ENCODE data around the gene FXR2. TPM values are rescaled to one million over a fixed set of nuclear protein-coding genes. Genes with fewer than 3 reads are reported as not detected.

FXR2 gene
- total RNA-seq, 1 experiment from 2014 or later = 49.7 TPM

DNA sequence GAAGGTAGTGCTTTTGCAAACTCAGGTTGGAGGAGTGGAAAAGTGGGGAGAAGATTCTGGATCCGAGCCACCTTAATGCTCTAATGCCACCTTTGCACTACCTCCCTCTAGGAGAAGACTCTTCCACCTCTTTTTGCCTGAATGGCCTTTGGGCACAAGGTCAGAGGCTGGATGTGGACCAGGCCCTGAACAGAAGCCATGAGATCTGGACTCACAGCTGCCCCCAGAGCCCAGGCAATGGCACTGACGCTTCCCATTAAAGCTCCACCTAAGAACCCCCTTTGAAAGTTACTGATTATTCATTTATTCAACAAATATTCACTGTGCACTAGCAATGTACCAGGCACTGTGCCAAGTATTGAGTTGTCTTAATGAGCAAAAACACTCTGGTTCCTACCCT lies 18.4 kb upstream of the FXR2 start:
- ChIA-PET RAD21 (ENCODE audit: low non-redundant PET in 1 of 2, low total read pairs in 2 of 2, uncharacterized antibody in 2 of 2, unreplicated experiment in 2 of 2) (interaction anchor here (1.0 kb wide), 2 partner anchors 54 kb away, joined by 3 to 5 read pairs; partner anchors contain the start of gene TP53 (in 2 of the 2)), CTCF (interaction anchor here (0.6 to 5.4 kb wide), 13 partner anchors 9 to 408 kb away, joined by 3 to 54 read pairs (median 4); partner anchors contain the start of genes MPDU1, TP53 and WRAP53), POLR2A (interaction anchor here (1.0 to 3.7 kb wide), 3 partner anchors 12 to 54 kb away, joined by 5 to 31 read pairs (median 6); partner anchors contain the start of genes MPDU1, TP53 and WRAP53)
- H3K9ac ChIP-seq (ENCODE audit: low read length) = no peak overlapping the region
- no peak overlapping the region for H3K4me2 ChIP-seq (ENCODE audit: low read length)
- H3K79me2 ChIP-seq (ENCODE audit: insufficient read depth, low read length) = no peaks in the 10 kb centered on the region
- no peak overlapping the region for H3K27ac ChIP-seq (ENCODE audit: low read depth, low read length)
- no peaks in the 10 kb centered on the region for H4K20me1 ChIP-seq (ENCODE audit: insufficient read depth)
- ATAC-seq (peak; percentile 48; the same call in 1 of the 2 replicates), DNase-seq (ENCODE audit: low read depth, low spot score) (no peak)
- H3K4me1 ChIP-seq (ENCODE audit: control insufficient read depth in 1 of 2, insufficient read depth in 2 of 2, low read length in 2 of 2) = peaks cover 1 to 7% of the 10 kb centered on the region in 2 experiments; a peak in 3 of 4 replicates
- H3K36me3 ChIP-seq (ENCODE audit: control insufficient read depth in 1 of 2, insufficient read depth in 2 of 2, low read length in 2 of 2) = no peaks in the 10 kb centered on the region
- no peaks in the 10 kb centered on the region for H3K9me2 ChIP-seq (ENCODE audit: insufficient read depth)
- no peaks in the 10 kb centered on the region for H3K27me3 ChIP-seq (ENCODE audit: insufficient read depth, low read length)
- no peaks in the 10 kb centered on the region for H3K9me3 ChIP-seq (ENCODE audit: control insufficient read depth in 1 of 2, insufficient read depth in 1 of 2, low read depth in 1 of 2, low read length in 2 of 2)
- no TSS peak for BruUV-seq (replicated peaks)
- TF ChIP-seq RAD21 (IDR thresholded peaks at IDR 0.05; ENCODE audit: low read depth) = no peak
- TF ChIP-seq, protein P1, sequence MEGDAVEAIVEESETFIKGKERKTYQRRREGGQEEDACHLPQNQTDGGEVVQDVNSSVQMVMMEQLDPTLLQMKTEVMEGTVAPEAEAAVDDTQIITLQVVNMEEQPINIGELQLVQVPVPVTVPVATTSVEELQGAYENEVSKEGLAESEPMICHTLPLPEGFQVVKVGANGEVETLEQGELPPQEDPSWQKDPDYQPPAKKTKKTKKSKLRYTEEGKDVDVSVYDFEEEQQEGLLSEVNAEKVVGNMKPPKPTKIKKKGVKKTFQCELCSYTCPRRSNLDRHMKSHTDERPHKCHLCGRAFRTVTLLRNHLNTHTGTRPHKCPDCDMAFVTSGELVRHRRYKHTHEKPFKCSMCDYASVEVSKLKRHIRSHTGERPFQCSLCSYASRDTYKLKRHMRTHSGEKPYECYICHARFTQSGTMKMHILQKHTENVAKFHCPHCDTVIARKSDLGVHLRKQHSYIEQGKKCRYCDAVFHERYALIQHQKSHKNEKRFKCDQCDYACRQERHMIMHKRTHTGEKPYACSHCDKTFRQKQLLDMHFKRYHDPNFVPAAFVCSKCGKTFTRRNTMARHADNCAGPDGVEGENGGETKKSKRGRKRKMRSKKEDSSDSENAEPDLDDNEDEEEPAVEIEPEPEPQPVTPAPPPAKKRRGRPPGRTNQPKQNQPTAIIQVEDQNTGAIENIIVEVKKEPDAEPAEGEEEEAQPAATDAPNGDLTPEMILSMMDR (IDR thresholded peaks at IDR 0.05 in 2 of 3, conservative IDR thresholded peaks at IDR 0.05 in 1 of 3; ENCODE audit: borderline replicate concordance in 1 of 3, insufficient read depth in 1 of 3, low read depth in 2 of 3, low read length in 2 of 3) = 0 out of 6 replicates have a peak, but pooled peaks of 1 of the 3 experiments have one; percentile 12
- no peak overlapping the region for H3K4me3 ChIP-seq (replicated peaks in 1 of 2; ENCODE audit: low read depth in 1 of 2, low read length in 2 of 2)
- intact Hi-C loops (cut with micrococcal nuclease) = loop anchor here (5.0 kb wide), 1 partner anchor 424 kb away; no protein-coding TSS in a partner anchor
- H2AFZ ChIP-seq (ENCODE audit: low read depth, low read length, poor library complexity, severe bottlenecking) = no peak overlapping the region

DNA sequence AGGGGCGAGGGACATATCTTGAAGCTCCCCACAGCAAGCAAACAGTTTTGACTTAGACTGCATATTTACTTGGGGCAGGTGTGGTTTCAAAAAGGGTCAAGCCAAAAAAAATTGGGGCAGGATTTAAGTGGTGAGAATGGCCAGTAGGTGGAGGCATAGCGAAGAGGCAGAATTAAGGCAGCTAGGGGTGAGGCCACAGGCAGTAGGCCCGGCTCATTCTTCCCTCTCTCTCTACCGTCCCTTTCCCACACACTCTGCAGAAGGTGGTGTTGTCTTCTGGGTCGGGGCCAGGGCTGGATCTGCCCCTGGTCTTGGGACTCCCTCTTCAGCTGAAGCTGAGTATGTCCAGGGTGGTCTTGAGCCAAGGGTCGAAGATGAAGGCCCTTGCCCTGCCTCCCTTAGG lies 17.8 kb upstream of the FXR2 start:
- no peak overlapping the region for H3K4me3 ChIP-seq (replicated peaks in 1 of 2; ENCODE audit: low read depth in 1 of 2, low read length in 2 of 2)
- no peaks in the 10 kb centered on the region for H3K36me3 ChIP-seq (ENCODE audit: control insufficient read depth in 1 of 2, insufficient read depth in 2 of 2, low read length in 2 of 2)
- H3K79me2 ChIP-seq (ENCODE audit: insufficient read depth, low read length) = no peaks in the 10 kb centered on the region
- H3K27me3 ChIP-seq (ENCODE audit: insufficient read depth, low read length) = no peaks in the 10 kb centered on the region
- DNase-seq (ENCODE audit: low read depth, low spot score) = peak; percentile 54
- ATAC-seq = peak; percentile 74
- H2AFZ ChIP-seq (ENCODE audit: low read depth, low read length, poor library complexity, severe bottlenecking) = no peak overlapping the region
- intact Hi-C loops (cut with micrococcal nuclease) = loop anchor here (1.0 to 5.0 kb wide), 2 partner anchors 55 to 425 kb away; partner anchors contain the start of gene TP53
- H3K27ac ChIP-seq (ENCODE audit: low read depth, low read length) = no peak overlapping the region
- no peaks in the 10 kb centered on the region for H3K9me3 ChIP-seq (ENCODE audit: control insufficient read depth in 1 of 2, insufficient read depth in 1 of 2, low read depth in 1 of 2, low read length in 2 of 2)
- H3K9ac ChIP-seq (ENCODE audit: low read length) = no peak overlapping the region
- no peaks in the 10 kb centered on the region for H4K20me1 ChIP-seq (ENCODE audit: insufficient read depth)
- CTCF ChIA-PET = interaction anchor here (0.6 to 5.4 kb wide), 15 partner anchors 9 to 409 kb away, joined by 3 to 54 read pairs (median 4); partner anchors contain the start of genes FXR2, MPDU1, TP53 and WRAP53
- no peaks in the 10 kb centered on the region for H3K9me2 ChIP-seq (ENCODE audit: insufficient read depth)
- BruUV-seq (replicated peaks) = no TSS peak
- H3K4me1 ChIP-seq (ENCODE audit: control insufficient read depth in 1 of 2, insufficient read depth in 2 of 2, low read length in 2 of 2) = peaks cover 4 to 10% of the 10 kb centered on the region in 2 experiments; a peak in 3 of 4 replicates
- H3K4me2 ChIP-seq (ENCODE audit: low read length) = no peak overlapping the region
- POLR2A ChIA-PET = interaction anchor here (1.0 to 3.7 kb wide), 3 partner anchors 11 to 55 kb away, joined by 5 to 31 read pairs (median 6); partner anchors contain the start of genes MPDU1, TP53 and WRAP53
- RAD21 ChIA-PET (ENCODE audit: low non-redundant PET in 1 of 2, low total read pairs in 2 of 2, uncharacterized antibody in 2 of 2, unreplicated experiment in 2 of 2) = interaction anchor here (0.8 to 1.0 kb wide), 3 partner anchors 45 to 55 kb away, joined by 3 to 5 read pairs (median 3); partner anchors contain the start of gene TP53 (in 2 of the 2)
- TF ChIP-seq ZFX (IDR thresholded peaks at IDR 0.05) = peak; percentile 66
- no peak for TF ChIP-seq SRF (IDR thresholded peaks at IDR 0.05; ENCODE audit: low read depth)
- TF ChIP-seq ZNF274 (IDR thresholded peaks at IDR 0.05; ENCODE audit: low read depth, low read length) = no peak
- TF ChIP-seq ELF1 (IDR thresholded peaks at IDR 0.05; ENCODE audit: borderline replicate concordance, low read depth) = no peak
- TF ChIP-seq, protein P2, sequence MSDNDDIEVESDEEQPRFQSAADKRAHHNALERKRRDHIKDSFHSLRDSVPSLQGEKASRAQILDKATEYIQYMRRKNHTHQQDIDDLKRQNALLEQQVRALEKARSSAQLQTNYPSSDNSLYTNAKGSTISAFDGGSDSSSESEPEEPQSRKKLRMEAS (IDR thresholded peaks at IDR 0.05) = no peak
- peak; percentile 69 for TF ChIP-seq RAD21 (IDR thresholded peaks at IDR 0.05; ENCODE audit: low read depth)
- no peak for TF ChIP-seq SIN3A (IDR thresholded peaks at IDR 0.05; ENCODE audit: low read depth)
- TF ChIP-seq YY1 (IDR thresholded peaks at IDR 0.05; ENCODE audit: extremely low read depth, insufficient replicate concordance, low read depth, low read length) = no peak
- no peak for TF ChIP-seq JUND (IDR thresholded peaks at IDR 0.05)
- TF ChIP-seq POLR2AphosphoS5 (IDR thresholded peaks at IDR 0.05; ENCODE audit: low read depth, low read length) = no peak
- TF ChIP-seq EZH2phosphoT487 (IDR thresholded peaks at IDR 0.05; ENCODE audit: borderline replicate concordance) = no peak
- TF ChIP-seq, protein P3, sequence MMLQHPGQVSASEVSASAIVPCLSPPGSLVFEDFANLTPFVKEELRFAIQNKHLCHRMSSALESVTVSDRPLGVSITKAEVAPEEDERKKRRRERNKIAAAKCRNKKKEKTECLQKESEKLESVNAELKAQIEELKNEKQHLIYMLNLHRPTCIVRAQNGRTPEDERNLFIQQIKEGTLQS (IDR thresholded peaks at IDR 0.05) = no peak
- TF ChIP-seq POLR2A (IDR thresholded peaks at IDR 0.05; ENCODE audit: borderline replicate concordance, extremely low read depth, insufficient read depth, insufficient read length) = no peak
- no peak for TF ChIP-seq CEBPB (IDR thresholded peaks at IDR 0.05; ENCODE audit: low read depth)
